Measurements from ENCODE around the gene CFAP299.

CFAP299 gene

GRCh38 chr4:80568891-80569290 lies 233.4 kb downstream of the CFAP299 start:
- H2AFZ ChIP-seq (ENCODE audit: low read depth, low read length), result no peak overlapping the region; the same call in 1 of the 2 replicates
- no peak overlapping the region for H3K9ac ChIP-seq (ENCODE audit: low read length)

DNA sequence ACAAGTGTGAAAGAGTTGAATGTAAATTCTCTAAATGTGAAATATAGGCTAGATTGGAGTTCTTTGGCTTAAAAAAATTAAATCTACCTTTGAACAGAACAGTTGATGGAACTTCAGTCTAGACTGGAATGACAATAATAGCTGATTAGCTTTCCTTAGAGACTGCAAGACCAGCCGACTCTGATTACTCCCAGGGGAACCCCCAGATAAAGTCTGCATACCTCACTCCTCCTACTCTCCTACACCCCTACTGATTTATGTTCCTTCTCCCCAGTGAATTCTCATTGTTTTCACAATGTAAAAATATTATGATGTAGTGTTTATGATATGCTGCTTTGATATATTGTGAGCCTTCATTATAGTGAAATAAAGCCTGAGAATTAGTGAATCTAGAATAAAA lies 241.3 kb downstream of the CFAP299 start:
- Histone ChIP-seq H4K20me1 (ENCODE audit: insufficient read depth, low read length) (no peaks in the 10 kb centered on the region), H3K4me3 (ENCODE audit: low read length) (no peak overlapping the region), H3K36me3 (replicated peaks; ENCODE audit: low read depth, low read length) (no peaks in the 10 kb centered on the region), H3K9me3 (ENCODE audit: insufficient read depth, low read length) (no peaks in the 10 kb centered on the region), H2AFZ (ENCODE audit: low read depth, low read length) (no peak overlapping the region), H3K27me3 (ENCODE audit: low read depth, low read length) (no peaks in the 10 kb centered on the region), H3K9ac (ENCODE audit: low read length) (no peak overlapping the region), H3K4me1 (ENCODE audit: low read length) (no peaks in the 10 kb centered on the region), H3K79me2 (ENCODE audit: low read length) (no peaks in the 10 kb centered on the region), H3K27ac (ENCODE audit: low read length) (no peak overlapping the region), H3K4me2 (ENCODE audit: low read length) (no peak overlapping the region)
- no peak for TF ChIP-seq EZH2phosphoT487 (IDR thresholded peaks at IDR 0.05; ENCODE audit: low read depth)
- TF ChIP-seq, protein P1, sequence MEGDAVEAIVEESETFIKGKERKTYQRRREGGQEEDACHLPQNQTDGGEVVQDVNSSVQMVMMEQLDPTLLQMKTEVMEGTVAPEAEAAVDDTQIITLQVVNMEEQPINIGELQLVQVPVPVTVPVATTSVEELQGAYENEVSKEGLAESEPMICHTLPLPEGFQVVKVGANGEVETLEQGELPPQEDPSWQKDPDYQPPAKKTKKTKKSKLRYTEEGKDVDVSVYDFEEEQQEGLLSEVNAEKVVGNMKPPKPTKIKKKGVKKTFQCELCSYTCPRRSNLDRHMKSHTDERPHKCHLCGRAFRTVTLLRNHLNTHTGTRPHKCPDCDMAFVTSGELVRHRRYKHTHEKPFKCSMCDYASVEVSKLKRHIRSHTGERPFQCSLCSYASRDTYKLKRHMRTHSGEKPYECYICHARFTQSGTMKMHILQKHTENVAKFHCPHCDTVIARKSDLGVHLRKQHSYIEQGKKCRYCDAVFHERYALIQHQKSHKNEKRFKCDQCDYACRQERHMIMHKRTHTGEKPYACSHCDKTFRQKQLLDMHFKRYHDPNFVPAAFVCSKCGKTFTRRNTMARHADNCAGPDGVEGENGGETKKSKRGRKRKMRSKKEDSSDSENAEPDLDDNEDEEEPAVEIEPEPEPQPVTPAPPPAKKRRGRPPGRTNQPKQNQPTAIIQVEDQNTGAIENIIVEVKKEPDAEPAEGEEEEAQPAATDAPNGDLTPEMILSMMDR (IDR thresholded peaks at IDR 0.05; ENCODE audit: low read depth, low read length), result no peak

More at GRCh38 chr4:80568891-80569290, 233.4 kb downstream of the CFAP299 start:
- Histone ChIP-seq H3K79me2 (ENCODE audit: low read length) (no peaks in the 10 kb centered on the region), H4K20me1 (ENCODE audit: insufficient read depth, low read length) (no peaks in the 10 kb centered on the region), H3K4me3 (ENCODE audit: low read length) (no peak overlapping the region), H3K27me3 (ENCODE audit: low read depth, low read length) (no peaks in the 10 kb centered on the region), H3K4me1 (ENCODE audit: low read length) (no peaks in the 10 kb centered on the region), H3K9me3 (ENCODE audit: insufficient read depth, low read length) (no peaks in the 10 kb centered on the region), H3K36me3 (replicated peaks; ENCODE audit: low read depth, low read length) (no peaks in the 10 kb centered on the region), H3K4me2 (ENCODE audit: low read length) (no peak overlapping the region), H3K27ac (ENCODE audit: low read length) (no peak overlapping the region)
- TF ChIP-seq EZH2phosphoT487 (IDR thresholded peaks at IDR 0.05; ENCODE audit: low read depth), result no peak
- TF ChIP-seq, protein P1 (IDR thresholded peaks at IDR 0.05; ENCODE audit: low read depth, low read length), result no peak

DNA sequence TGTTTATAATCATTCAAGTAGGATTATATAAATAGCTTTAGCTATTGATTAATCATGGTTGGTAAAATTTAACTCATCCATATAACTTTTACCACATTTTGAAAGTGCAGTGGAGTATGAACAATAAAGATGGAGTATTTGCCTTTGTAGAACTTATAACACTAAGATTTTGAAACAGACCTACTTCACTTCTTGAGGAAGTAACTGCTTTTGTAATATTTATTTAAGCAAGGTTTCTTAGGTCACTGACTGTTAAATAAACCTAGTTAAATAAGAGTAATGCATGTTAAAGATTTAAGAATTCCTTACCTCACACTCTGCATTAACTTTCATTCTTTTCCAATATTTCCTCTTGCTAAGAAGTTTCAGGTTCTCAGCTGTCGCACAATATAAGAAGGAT lies 242.5 kb downstream of the CFAP299 start:
- no peaks in the 10 kb centered on the region for H3K27me3 ChIP-seq (ENCODE audit: low read depth, low read length)
- H3K4me3 ChIP-seq (ENCODE audit: low read length), result no peak overlapping the region
- H3K4me1 ChIP-seq (ENCODE audit: low read length), result no peaks in the 10 kb centered on the region
- H3K4me2 ChIP-seq (ENCODE audit: low read length), result no peak overlapping the region
- H3K9ac ChIP-seq (ENCODE audit: low read length), result no peak overlapping the region
- H3K79me2 ChIP-seq (ENCODE audit: low read length), result no peaks in the 10 kb centered on the region
- H3K9me3 ChIP-seq (ENCODE audit: insufficient read depth, low read length), result no peaks in the 10 kb centered on the region
- H3K36me3 ChIP-seq (replicated peaks; ENCODE audit: low read depth, low read length), result no peaks in the 10 kb centered on the region
- H2AFZ ChIP-seq (ENCODE audit: low read depth, low read length), result no peak overlapping the region
- no peak overlapping the region for H3K27ac ChIP-seq (ENCODE audit: low read length)
- H4K20me1 ChIP-seq (ENCODE audit: insufficient read depth, low read length), result no peaks in the 10 kb centered on the region
- no peak for TF ChIP-seq EZH2phosphoT487 (IDR thresholded peaks at IDR 0.05; ENCODE audit: low read depth)
- TF ChIP-seq, protein P1 (IDR thresholded peaks at IDR 0.05; ENCODE audit: low read depth, low read length), result no peak

DNA sequence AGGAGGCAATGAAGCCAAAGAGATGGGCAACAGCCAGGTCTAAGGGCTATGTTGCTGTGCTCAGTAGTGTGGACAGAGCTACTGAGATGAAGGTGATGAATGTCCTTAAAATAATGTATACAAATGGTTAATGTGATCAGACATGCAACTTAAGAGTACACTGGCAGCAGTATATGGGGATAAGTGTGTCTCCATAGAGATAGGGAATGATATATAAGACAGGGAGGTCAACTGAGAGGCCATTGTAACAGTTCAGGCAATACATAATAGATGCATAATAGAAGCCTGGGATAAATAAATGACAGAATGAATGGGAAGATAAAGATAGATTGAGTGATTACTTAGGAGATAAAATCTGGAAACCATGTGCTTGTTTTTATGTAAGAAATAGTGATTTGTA lies 250.0 kb downstream of the CFAP299 start:
- no peak overlapping the region for H2AFZ ChIP-seq (ENCODE audit: low read depth, low read length)
- no peak overlapping the region for H3K27ac ChIP-seq (ENCODE audit: low read length)
- H3K9ac ChIP-seq (ENCODE audit: low read length), result no peak overlapping the region
- TF ChIP-seq, protein P1 (IDR thresholded peaks at IDR 0.05; ENCODE audit: low read depth, low read length), result no peak
- TF ChIP-seq EZH2phosphoT487 (IDR thresholded peaks at IDR 0.05; ENCODE audit: low read depth), result no peak
- H3K4me2 ChIP-seq (ENCODE audit: low read length), result no peak overlapping the region
- no peaks in the 10 kb centered on the region for H3K36me3 ChIP-seq (replicated peaks; ENCODE audit: low read depth, low read length)
- H3K4me1 ChIP-seq (ENCODE audit: low read length), result no peaks in the 10 kb centered on the region
- H3K27me3 ChIP-seq (ENCODE audit: low read depth, low read length), result no peaks in the 10 kb centered on the region
- H3K4me3 ChIP-seq (ENCODE audit: low read length), result no peak overlapping the region
- no peaks in the 10 kb centered on the region for H4K20me1 ChIP-seq (ENCODE audit: insufficient read depth, low read length)
- H3K79me2 ChIP-seq (ENCODE audit: low read length), result no peaks in the 10 kb centered on the region
- no peaks in the 10 kb centered on the region for H3K9me3 ChIP-seq (ENCODE audit: insufficient read depth, low read length)

Measured in OCI-LY3 (cell line).